ENCODE measurements around the gene CHST15. TPM values are rescaled to one million over a fixed set of nuclear protein-coding genes. Genes with fewer than 3 reads are reported as not detected.
A peak's percentile ranks its signal among the peaks of the same experiment; 100 is the strongest.

The CHST15 gene
- total RNA-seq, 3 donors from 2014 or later, result 4.8 to 64.5 (median 10.8) TPM

DNA sequence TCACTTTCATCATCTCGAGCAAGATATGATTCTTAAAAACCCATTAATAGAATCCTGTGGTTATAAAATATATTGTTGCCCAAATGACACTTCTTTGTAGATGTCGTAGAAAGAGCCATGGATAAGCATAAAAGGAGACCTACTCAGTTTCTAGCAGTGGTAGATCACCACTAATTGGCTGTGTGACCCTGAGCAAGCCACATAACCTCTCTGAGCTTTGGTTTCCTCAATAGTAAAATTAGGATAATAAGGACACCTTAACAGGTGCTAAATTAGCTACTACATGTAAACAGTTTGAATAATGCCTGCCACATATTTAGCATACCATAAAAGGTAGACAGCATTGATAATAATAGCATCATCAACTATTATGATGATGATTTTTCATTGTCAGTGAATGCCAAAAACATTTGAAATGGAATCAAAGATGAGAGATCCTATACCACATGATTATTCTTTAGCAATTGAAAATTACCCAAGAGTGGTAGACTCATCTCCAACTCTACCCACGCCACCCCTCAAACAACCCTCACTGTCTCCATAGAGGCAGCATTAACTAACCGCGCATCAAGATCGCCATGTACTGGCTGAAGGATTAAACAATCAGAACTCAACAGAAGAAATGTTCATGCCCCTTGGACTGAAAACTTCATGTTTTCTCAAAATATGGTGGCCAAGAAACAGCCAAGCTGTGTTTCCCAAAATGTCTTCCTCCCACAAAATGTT is 45.8 kb downstream of the CHST15 start:
- H3K9me3 ChIP-seq, result no peaks in the 10 kb centered on the region
- intact Hi-C loops (cut with DNase I, micrococcal nuclease), result no loop called here
- no peak overlapping the region for H3K4me3 ChIP-seq
- H3K36me3 ChIP-seq (ENCODE audit: low read depth), result no peaks in the 10 kb centered on the region
- no peak for TF ChIP-seq CTCF (IDR thresholded peaks at IDR 0.05)
- no peaks in the 10 kb centered on the region for H3K4me1 ChIP-seq (ENCODE audit: low read depth)
- no peak for DNase-seq
- no peak for ATAC-seq

- H3K4me3 ChIP-seq, result no peak overlapping the region
- DNase-seq, result no peak
- no peak for TF ChIP-seq CTCF (IDR thresholded peaks at IDR 0.05)
- H3K4me1 ChIP-seq (ENCODE audit: low read depth), result no peaks in the 10 kb centered on the region
- H3K36me3 ChIP-seq (ENCODE audit: low read depth), result no peaks in the 10 kb centered on the region
- no peak for ATAC-seq
- intact Hi-C loops (cut with DNase I, micrococcal nuclease), result no loop called here
- no peaks in the 10 kb centered on the region for H3K9me3 ChIP-seq
Observed at GRCh38 chr10:124045801-124046355, 47.5 kb downstream of the CHST15 start.

DNA sequence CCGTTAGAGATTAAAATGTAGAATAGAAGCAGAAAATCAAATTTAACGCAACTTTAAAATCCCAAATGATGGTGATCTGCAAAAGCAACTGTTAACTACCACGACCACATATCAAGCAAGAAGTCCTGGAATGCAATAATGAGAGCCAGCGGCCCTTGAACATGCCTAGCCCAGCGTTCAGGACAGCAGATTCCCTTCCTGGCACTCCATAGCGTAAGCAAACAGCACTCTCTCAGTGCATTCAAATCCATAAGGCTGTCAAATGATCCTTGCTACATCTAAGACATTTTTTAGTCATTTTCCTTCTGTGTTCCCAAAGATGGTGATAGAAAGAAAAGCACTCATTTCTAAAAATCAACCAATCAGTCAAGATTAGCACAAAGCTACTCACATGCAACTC is 48.1 kb downstream of the CHST15 start:
- ATAC-seq, result no peak
- DNase-seq, result no peak
- Histone ChIP-seq H3K9me3 (no peaks in the 10 kb centered on the region), H3K4me1 (ENCODE audit: low read depth) (no peaks in the 10 kb centered on the region), H3K4me3 (no peak overlapping the region), H3K36me3 (ENCODE audit: low read depth) (no peaks in the 10 kb centered on the region)
- TF ChIP-seq CTCF (IDR thresholded peaks at IDR 0.05), result no peak
- intact Hi-C loops (cut with DNase I, micrococcal nuclease), result no loop called here

DNA sequence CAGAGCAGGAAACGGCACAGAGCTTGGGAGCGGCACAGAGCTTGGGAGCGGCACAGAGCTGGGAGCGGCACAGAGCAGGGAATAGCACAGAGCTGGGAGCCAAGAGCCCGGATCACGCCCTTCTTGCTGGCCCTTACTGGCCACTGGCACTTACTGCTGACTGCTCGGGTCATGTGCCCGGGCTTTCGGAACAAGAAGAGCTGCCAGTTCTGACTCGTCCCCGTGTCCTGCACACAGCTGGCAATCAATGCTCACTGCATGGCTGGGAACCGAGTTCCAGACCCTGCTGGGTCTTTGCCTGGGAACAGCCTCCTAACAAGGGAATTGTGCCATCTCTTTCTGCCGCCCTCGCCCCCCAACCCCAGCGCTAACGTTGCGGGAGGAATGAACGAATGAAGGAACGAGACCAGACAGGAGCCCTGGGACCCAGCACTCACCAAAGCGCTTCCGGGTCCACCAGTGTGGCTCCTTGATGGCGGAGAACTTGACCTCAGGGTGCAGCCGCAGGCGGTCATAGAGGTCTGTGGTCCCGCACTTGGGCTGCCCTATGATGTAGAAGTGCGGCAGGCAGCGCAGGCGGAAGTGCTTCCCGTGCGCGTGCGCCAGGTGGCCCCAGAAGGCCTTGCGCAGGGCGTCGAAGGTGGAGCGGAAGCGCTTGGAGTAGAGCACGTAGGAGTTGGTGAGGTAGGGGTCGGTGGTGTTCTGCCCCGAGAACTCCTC is 49.1 kb downstream of the CHST15 start:
- H3K4me1 ChIP-seq (ENCODE audit: low read depth), result no peaks in the 10 kb centered on the region
- no peaks in the 10 kb centered on the region for H3K36me3 ChIP-seq (ENCODE audit: low read depth)
- TF ChIP-seq CTCF (IDR thresholded peaks at IDR 0.05), result no peak
- ATAC-seq (peak; percentile 75), DNase-seq (peak in 2 of 3 donors; percentile 15 to 56)
- no peaks in the 10 kb centered on the region for H3K9me3 ChIP-seq
- H3K4me3 ChIP-seq, result no peak overlapping the region
- intact Hi-C loops (cut with DNase I, micrococcal nuclease), result no loop called here

- peak in 1 of 3 donors; percentile 17 for DNase-seq
- ATAC-seq, result peak; percentile 56
- intact Hi-C loops (cut with DNase I, micrococcal nuclease), result no loop called here
Observed at GRCh38 chr10:124043310-124044142, 49.9 kb downstream of the CHST15 start.

More at GRCh38 chr10:124043310-124044142, 49.9 kb downstream of the CHST15 start:
- Histone ChIP-seq H3K9me3 (no peaks in the 10 kb centered on the region), H3K4me1 (ENCODE audit: low read depth) (no peaks in the 10 kb centered on the region), H3K36me3 (ENCODE audit: low read depth) (no peaks in the 10 kb centered on the region), H3K4me3 (no peak overlapping the region)
- TF ChIP-seq CTCF (IDR thresholded peaks at IDR 0.05), result no peak
